GM21619 (cell line): ENCODE results near the gene RAB3GAP1.
"Not testable (repeated sequence)": the region's sequence is repeated elsewhere in the genome, so short reads cannot be mapped to it uniquely, and the experiment has no call there.

Source experiments
- ATAC-seq: cut with Tn5 transposase; IDR thresholded peaks from one replicate; pipeline ENCODE4 v1.9.1; 2021; ENCODE audit not compliant: unreplicated experiment

Gene RAB3GAP1

GRCh38 chr2:135052997-135053474 is 944 bp downstream of the RAB3GAP1 start:
- ATAC-seq = peak; percentile 30

GRCh38 chr2:135055182-135055786 is 3.2 kb downstream of the RAB3GAP1 start:
- no peak for ATAC-seq

GRCh38 chr2:135056790-135057189 is 4.7 kb downstream of the RAB3GAP1 start:
- ATAC-seq = no peak

GRCh38 chr2:135059577-135059976 is 7.5 kb downstream of the RAB3GAP1 start:
- ATAC-seq = no peak

- ATAC-seq = no peak
Observed at GRCh38 chr2:135063210-135063609, 11.1 kb downstream of the RAB3GAP1 start.

GRCh38 chr2:135064149-135064548 is 12.1 kb downstream of the RAB3GAP1 start:
- no peak for ATAC-seq

GRCh38 chr2:135066710-135067109 is 14.6 kb downstream of the RAB3GAP1 start:
- ATAC-seq = no peak

GRCh38 chr2:135072125-135072997 is 20.3 kb downstream of the RAB3GAP1 start:
- ATAC-seq = no peak

- no peak for ATAC-seq
Observed at GRCh38 chr2:135074216-135074615, 22.1 kb downstream of the RAB3GAP1 start.

- ATAC-seq = no peak
Observed at GRCh38 chr2:135076556-135076955, 24.5 kb downstream of the RAB3GAP1 start.

GRCh38 chr2:135078417-135078816 is 26.3 kb downstream of the RAB3GAP1 start:
- ATAC-seq = no peak

GRCh38 chr2:135086222-135086621 is 34.1 kb downstream of the RAB3GAP1 start:
- ATAC-seq = no peak

GRCh38 chr2:135089597-135089996 is 37.5 kb downstream of the RAB3GAP1 start:
- ATAC-seq = not testable (repeated sequence)

GRCh38 chr2:135091681-135092080 is 39.6 kb downstream of the RAB3GAP1 start:
- ATAC-seq = no peak

GRCh38 chr2:135093193-135093592 is 41.1 kb downstream of the RAB3GAP1 start:
- ATAC-seq = no peak

- ATAC-seq = no peak
Observed at GRCh38 chr2:135093670-135094330, 41.7 kb downstream of the RAB3GAP1 start.

- no peak for ATAC-seq
Observed at GRCh38 chr2:135094508-135094907, 42.4 kb downstream of the RAB3GAP1 start.

GRCh38 chr2:135095591-135095990 is 43.5 kb downstream of the RAB3GAP1 start:
- no peak for ATAC-seq

GRCh38 chr2:135096665-135097446 is 44.8 kb downstream of the RAB3GAP1 start:
- no peak for ATAC-seq

- ATAC-seq = no peak
Observed at GRCh38 chr2:135097532-135098231, 45.6 kb downstream of the RAB3GAP1 start.
